HepG2 (cell line): ENCODE data around the gene PACS2. TPM values are rescaled to one million over a fixed set of nuclear protein-coding genes. Genes with fewer than 3 reads are reported as not detected.

Experiments
- HNRNPK ChIP-seq: fragments of 200-400 bp; formaldehyde crosslinking; IDR thresholded peaks from 2 replicates; pipeline ENCODE4 v1.6.1; 2018; ENCODE audit warnings: low read length, low read depth, moderate library complexity, mild to moderate bottlenecking; ENCODE audit not compliant: poor library complexity, severe bottlenecking
- HNRNPL ChIP-seq: fragments of 200-400 bp; formaldehyde crosslinking; IDR thresholded peaks from 2 replicates; pipeline ENCODE4 v1.6.1; 2017; ENCODE audit warnings: mild to moderate bottlenecking, low read depth, low read length
- KAT7 ChIP-seq: IDR thresholded peaks from 2 replicates; pipeline ENCODE4 v1.6.1; 2018; ENCODE audit warnings: borderline replicate concordance, missing compliant biosample characterization
- MXD1 ChIP-seq: sonication (generic); formaldehyde crosslinking; IDR thresholded peaks from 2 replicates; pipeline ENCODE4 v1.4.0; 2020; ENCODE audit warnings: mild to moderate bottlenecking, missing genetic modification reagents
- POLR2A ChIP-seq, 2 experiments: IDR thresholded peaks; 2 replicates each; pipeline ENCODE4 v1.6.1; 2011; ENCODE audit warnings: low read depth in 2 of 2, low read length in 2 of 2, mild to moderate bottlenecking in 1 of 2, moderate library complexity in 1 of 2; ENCODE audit not compliant: insufficient read depth in 1 of 2
- PTBP1 ChIP-seq: fragments of 200-400 bp; formaldehyde crosslinking; IDR thresholded peaks from 2 replicates; pipeline ENCODE4 v1.6.1; 2018; ENCODE audit warnings: low read length, low read depth; ENCODE audit not compliant: poor library complexity, severe bottlenecking
- RARG ChIP-seq: sonication (generic); formaldehyde crosslinking; IDR thresholded peaks from 2 replicates; pipeline ENCODE4 v1.4.0; 2020; ENCODE audit warnings: low read depth, mild to moderate bottlenecking, missing genetic modification reagents
- SNAPC5 ChIP-seq: sonication (generic); formaldehyde crosslinking; IDR thresholded peaks from 2 replicates; pipeline ENCODE4 v1.8.1; 2023; ENCODE audit warnings: mild to moderate bottlenecking, missing genetic modification reagents, borderline replicate concordance
- ZBTB37 ChIP-seq: sonication (generic); formaldehyde crosslinking; IDR thresholded peaks from 2 replicates; pipeline ENCODE4 v1.4.0; 2020; ENCODE audit warnings: mild to moderate bottlenecking, missing genetic modification reagents
- ZBTB38 ChIP-seq: sonication (generic); formaldehyde crosslinking; IDR thresholded peaks from 2 replicates; pipeline ENCODE4 v1.5.1; 2020; ENCODE audit warnings: mild to moderate bottlenecking, missing genetic modification reagents
- ZIK1 ChIP-seq: sonication (generic); formaldehyde crosslinking; IDR thresholded peaks from 2 replicates; pipeline ENCODE4 v1.5.0; 2020; ENCODE audit warnings: mild to moderate bottlenecking, low read depth, missing genetic modification reagents, borderline replicate concordance
- ZNF616 ChIP-seq: sonication (generic); formaldehyde crosslinking; IDR thresholded peaks from 2 replicates; pipeline ENCODE4 v1.5.0; 2020; ENCODE audit warnings: low read depth, mild to moderate bottlenecking, missing genetic modification reagents
- ZNF687 ChIP-seq: sonication (generic); formaldehyde crosslinking; IDR thresholded peaks from 2 replicates; pipeline ENCODE4 v1.5.1; 2020; ENCODE audit warnings: mild to moderate bottlenecking, missing genetic modification reagents, moderate library complexity
- ZNF710 ChIP-seq: sonication (generic); formaldehyde crosslinking; IDR thresholded peaks from 2 replicates; pipeline ENCODE4 v1.5.0; 2020; ENCODE audit warnings: mild to moderate bottlenecking, missing genetic modification reagents, borderline replicate concordance
- ZNF792 ChIP-seq: IDR thresholded peaks from 2 replicates; pipeline ENCODE4 v1.6.1; 2016
- ZNF83 ChIP-seq: sonication (generic); formaldehyde crosslinking; IDR thresholded peaks from 2 replicates; pipeline ENCODE4 v1.4.0; 2020; ENCODE audit warnings: missing genetic modification reagents, mild to moderate bottlenecking, borderline replicate concordance
- ZUFSP ChIP-seq: sonication (generic); formaldehyde crosslinking; IDR thresholded peaks from 2 replicates; pipeline ENCODE4 v1.9.0; 2021; ENCODE audit warnings: missing genetic modification reagents, mild to moderate bottlenecking, borderline replicate concordance
- polyA plus RNA-seq, 8 experiments: library from polyadenylated mRNA; depleted of rRNA in 3 of 8; stranded (reverse) in 7 of 8; unstranded in 1 of 8; fragments of >200 nt; fragmentation: Illumina TruSeq in 4 of 8; extraction: Trizol in 4 of 8; gene quantifications; 2 replicates each; pipeline versions ENCODE4 v1.2.1 to v1.2.3, GENCODE V29; 2011 to 2016; ENCODE audit warnings: low read depth in 4 of 8, missing spikeins in 1 of 8, mixed read lengths in 1 of 8; ENCODE audit not compliant: insufficient read depth in 1 of 8
- total RNA-seq, 5 experiments: library from RNA; depleted of rRNA; stranded (reverse); fragments of >200 nt; fragmentation: Illumina TruSeq; extraction: Trizol; gene quantifications; 2 replicates each; pipeline ENCODE4 v1.2.3, GENCODE V29; 2016; ENCODE audit warnings: low read depth in 1 of 5

PACS2 gene
- total and polyA plus RNA-seq, 2 of the 13 experiments (the other 11 are each of a cell fraction or from before 2014, with no cell fraction given) = 23.6 to 27.6 TPM

GRCh38 chr14:105313381-105314286, 914 bp upstream of the PACS2 start (continued):
- TF ChIP-seq MXD1 (CRISPR knock-in tag) (peak; percentile 37; the same call in 1 of the 2 replicates), KAT7 (CRISPR knock-in tag) (no peak), ZNF687 (CRISPR knock-in tag) (peak; percentile 76), POLR2A (IDR thresholded peaks at IDR 0.05; ENCODE audit: insufficient read depth in 1 of 2, low read depth in 2 of 2, low read length in 2 of 2) (0 out of 4 replicates have a peak, but pooled peaks of 1 of the 2 experiments have one; percentile 7), SNAPC5 (CRISPR knock-in tag) (no peak), ZIK1 (CRISPR knock-in tag) (peak; percentile 34; the same call in 1 of the 2 replicates), RARG (CRISPR knock-in tag) (no peak), ZNF710 (0 out of 2 replicates have a peak, but pooled peaks have one; percentile 38), PTBP1 (no peak), HNRNPL (0 out of 2 replicates have a peak, but pooled peaks have one; percentile 2), ZBTB37 (CRISPR knock-in tag) (no peak), ZNF792 (no peak), ZBTB38 (CRISPR knock-in tag) (no peak), HNRNPK (no peak), ZUFSP (CRISPR knock-in tag) (no peak), ZNF83 (CRISPR knock-in tag) (no peak), ZNF616 (CRISPR knock-in tag) (no peak)
